Testis (tissue), 3 donors: ENCODE data around the gene RRM1. TPM values are rescaled to one million over a fixed set of nuclear protein-coding genes. Genes with fewer than 3 reads are reported as not detected.
"Not testable (repeated sequence)": the region's sequence is repeated elsewhere in the genome, so short reads cannot be mapped to it uniquely, and the experiment has no call there.

Source experiments
- DNase-seq: peaks from one replicate; pipeline ENCODE4 v3.0.0-alpha.2; 2019
- H3K27ac ChIP-seq, 2 donors: fragments of 200-600 bp; sonication (generic); one replicate each; pipeline ENCODE4 v1.5.1; 2019
- H3K27me3 ChIP-seq: fragments of 200-600 bp; sonication (generic); one replicate; pipeline ENCODE4 v1.5.1; 2019
- H3K36me3 ChIP-seq: fragments of 200-600 bp; sonication (generic); one replicate; pipeline ENCODE4 v1.5.1; 2017; ENCODE audit warnings: low read depth; ENCODE audit errors: missing control alignments
- H3K4me1 ChIP-seq: fragments of 200-600 bp; sonication (generic); one replicate; pipeline ENCODE4 v1.5.1; 2019
- H3K4me3 ChIP-seq, 2 donors: fragments of 200-600 bp; sonication (generic); one replicate each; pipeline ENCODE4 v1.5.1; 2017 to 2019
- H3K9me3 ChIP-seq: fragments of 200-600 bp; sonication (generic); one replicate; pipeline ENCODE4 v1.5.1; 2017
- POLR2A ChIP-seq: fragments of 450-650 bp; IDR thresholded peaks from one replicate; pipeline ENCODE4 v1.6.1; 2017; ENCODE audit warnings: antibody characterized with exemption, mild to moderate bottlenecking, moderate library complexity
- WGBS, 2 donors: methylation state at CpG; one replicate each; pipeline ENCODE4 v1.1.5; 2018; 5-methylcytosine and 5-hydroxymethylcytosine counted together
- intact Hi-C: fragments of 100-400 bp; cut with DNase I; formaldehyde crosslinking; loops from one replicate; pipeline ENCODE4 v1.15.1; 2023; ENCODE audit warnings: low total_unique reads
- polyA plus RNA-seq: library from polyadenylated mRNA; stranded (reverse); fragments of 350-450 nt; fragmentation: Illumina TruSeq; extraction: RNeasy Lipid Tissue Mini Kit (QIAGEN cat#74804); gene quantifications from one replicate; pipeline ENCODE4 v1.2.3, GENCODE V29; 2014; ENCODE audit warnings: low read depth, low replicate concordance; ENCODE audit not compliant: insufficient read depth
- total RNA-seq, 2 donors: library from RNA; depleted of rRNA; stranded (reverse); fragments of >200 nt; gene quantifications; one replicate each; pipeline ENCODE4 v1.2.3, GENCODE V29; 2016
- TF ChIP-seq, protein P1 (sequence below), 3 experiments: fragments of 450-650 bp in 2 of 3; fragments of 200-600 bp in 1 of 3; sonication (generic) in 1 of 3; IDR thresholded peaks; one replicate each; pipeline ENCODE4 v1.5.1; 2016 to 2019; ENCODE audit warnings: antibody characterized with exemption in 3 of 3, mild to moderate bottlenecking in 2 of 3, moderate library complexity in 1 of 3

Gene RRM1
- total and polyA plus RNA-seq, 3 donors from 2014 or later = 31.4 to 48.3 (median 45.9) TPM

DNA sequence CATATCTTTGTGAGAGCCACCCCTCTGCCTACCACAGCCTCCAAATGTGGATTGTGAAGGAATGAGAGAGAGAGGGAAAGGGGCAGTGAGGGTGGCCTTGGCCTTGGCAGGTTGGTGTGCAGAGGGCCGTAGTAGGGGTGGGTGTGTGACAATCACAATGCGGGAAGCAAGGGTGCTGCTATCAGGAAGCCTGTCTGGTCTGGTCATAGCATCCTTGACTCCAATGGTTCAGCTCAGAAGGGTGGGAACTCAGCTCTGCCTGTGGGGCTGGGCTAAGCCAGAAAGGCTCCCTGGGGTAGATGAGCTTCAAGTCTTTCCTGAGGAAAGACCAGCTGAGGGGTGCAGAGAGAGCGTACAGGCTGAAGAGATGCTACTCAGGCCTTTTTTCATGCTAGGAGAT is 72.7 kb downstream of the RRM1 start:
- TF ChIP-seq POLR2A = no peak
- TF ChIP-seq, protein P1, sequence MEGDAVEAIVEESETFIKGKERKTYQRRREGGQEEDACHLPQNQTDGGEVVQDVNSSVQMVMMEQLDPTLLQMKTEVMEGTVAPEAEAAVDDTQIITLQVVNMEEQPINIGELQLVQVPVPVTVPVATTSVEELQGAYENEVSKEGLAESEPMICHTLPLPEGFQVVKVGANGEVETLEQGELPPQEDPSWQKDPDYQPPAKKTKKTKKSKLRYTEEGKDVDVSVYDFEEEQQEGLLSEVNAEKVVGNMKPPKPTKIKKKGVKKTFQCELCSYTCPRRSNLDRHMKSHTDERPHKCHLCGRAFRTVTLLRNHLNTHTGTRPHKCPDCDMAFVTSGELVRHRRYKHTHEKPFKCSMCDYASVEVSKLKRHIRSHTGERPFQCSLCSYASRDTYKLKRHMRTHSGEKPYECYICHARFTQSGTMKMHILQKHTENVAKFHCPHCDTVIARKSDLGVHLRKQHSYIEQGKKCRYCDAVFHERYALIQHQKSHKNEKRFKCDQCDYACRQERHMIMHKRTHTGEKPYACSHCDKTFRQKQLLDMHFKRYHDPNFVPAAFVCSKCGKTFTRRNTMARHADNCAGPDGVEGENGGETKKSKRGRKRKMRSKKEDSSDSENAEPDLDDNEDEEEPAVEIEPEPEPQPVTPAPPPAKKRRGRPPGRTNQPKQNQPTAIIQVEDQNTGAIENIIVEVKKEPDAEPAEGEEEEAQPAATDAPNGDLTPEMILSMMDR (IDR thresholded peaks at IDR 0.05) = no peak
- DNase-seq = no peak
- no peak overlapping the region for H3K4me3 ChIP-seq
- WGBS, 2 donors = 74 to 93% methylated on average over 3 of the region's 3 CpGs
- intact Hi-C loops = no loop called here
- H3K4me1 ChIP-seq = no peaks in the 10 kb centered on the region
- H3K27ac ChIP-seq = no peak overlapping the region
- no peaks in the 10 kb centered on the region for H3K36me3 ChIP-seq
- H3K9me3 ChIP-seq = no peaks in the 10 kb centered on the region
- H3K27me3 ChIP-seq = no peaks in the 10 kb centered on the region

DNA sequence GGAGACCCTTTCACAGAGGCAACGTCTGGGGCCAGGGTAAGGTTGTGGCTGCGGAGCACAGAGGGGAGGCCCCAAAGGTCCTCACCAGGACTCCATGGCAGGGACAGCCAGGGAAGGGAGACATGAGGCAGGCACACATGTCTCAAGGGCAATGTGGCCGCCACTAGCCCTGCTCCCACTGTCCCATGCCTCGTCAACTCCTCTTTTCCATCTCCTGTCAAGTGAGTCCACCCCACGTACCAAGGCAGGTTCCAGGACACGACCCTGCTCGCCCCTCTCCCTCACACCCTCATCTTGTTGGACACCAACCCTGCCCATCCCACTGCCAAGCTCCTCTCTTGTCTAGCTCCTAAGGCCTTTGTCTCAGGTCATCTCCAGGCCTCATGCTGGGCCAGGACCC is 73.2 kb downstream of the RRM1 start:
- Histone ChIP-seq H3K27ac (no peak overlapping the region), H3K4me3 (no peak overlapping the region), H3K27me3 (no peaks in the 10 kb centered on the region), H3K9me3 (no peaks in the 10 kb centered on the region), H3K4me1 (no peaks in the 10 kb centered on the region), H3K36me3 (no peaks in the 10 kb centered on the region)
- 80 to 86% methylated on average over 6 to 7 of the region's 7 CpGs for WGBS, 2 donors
- TF ChIP-seq POLR2A = no peak
- TF ChIP-seq, protein P1 (IDR thresholded peaks at IDR 0.05) = no peak
- DNase-seq = no peak
- intact Hi-C loops = no loop called here

DNA sequence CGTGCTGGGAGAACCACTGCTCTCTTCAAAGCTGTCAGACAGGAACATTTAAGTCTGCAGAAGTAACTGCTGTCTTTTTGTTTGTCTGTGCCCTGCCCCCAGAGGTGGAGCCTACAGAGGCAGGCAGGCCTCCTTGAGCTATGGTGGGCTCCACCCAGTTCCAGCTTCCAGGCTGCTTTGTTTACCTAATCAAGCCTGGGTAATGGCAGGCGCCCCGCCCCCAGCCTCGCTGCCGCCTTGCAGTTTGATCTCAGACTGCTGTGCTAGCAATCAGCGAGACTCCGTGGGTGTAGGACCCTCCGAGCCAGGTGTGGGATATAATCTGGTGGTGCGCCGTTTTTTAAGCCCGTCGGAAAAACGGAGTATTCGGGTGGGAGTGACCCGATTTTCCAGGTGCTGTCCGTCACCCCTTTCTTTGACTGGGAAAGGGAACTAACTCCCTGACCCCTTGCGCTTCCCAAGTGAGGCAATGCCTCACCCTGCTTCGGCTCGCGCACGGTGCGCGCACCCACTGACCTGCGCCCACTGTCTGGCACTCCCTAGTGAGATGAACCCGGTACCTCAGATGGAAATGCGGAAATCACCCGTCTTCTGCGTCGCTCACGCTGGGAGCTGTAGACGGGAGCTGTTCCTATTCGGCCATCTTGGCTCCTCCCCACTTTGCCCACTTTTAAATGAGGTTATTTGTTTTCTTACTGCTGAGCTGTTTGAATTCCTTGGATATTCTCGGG is 81.2 kb downstream of the RRM1 start:
- intact Hi-C loops = not testable (repeated sequence)

DNA sequence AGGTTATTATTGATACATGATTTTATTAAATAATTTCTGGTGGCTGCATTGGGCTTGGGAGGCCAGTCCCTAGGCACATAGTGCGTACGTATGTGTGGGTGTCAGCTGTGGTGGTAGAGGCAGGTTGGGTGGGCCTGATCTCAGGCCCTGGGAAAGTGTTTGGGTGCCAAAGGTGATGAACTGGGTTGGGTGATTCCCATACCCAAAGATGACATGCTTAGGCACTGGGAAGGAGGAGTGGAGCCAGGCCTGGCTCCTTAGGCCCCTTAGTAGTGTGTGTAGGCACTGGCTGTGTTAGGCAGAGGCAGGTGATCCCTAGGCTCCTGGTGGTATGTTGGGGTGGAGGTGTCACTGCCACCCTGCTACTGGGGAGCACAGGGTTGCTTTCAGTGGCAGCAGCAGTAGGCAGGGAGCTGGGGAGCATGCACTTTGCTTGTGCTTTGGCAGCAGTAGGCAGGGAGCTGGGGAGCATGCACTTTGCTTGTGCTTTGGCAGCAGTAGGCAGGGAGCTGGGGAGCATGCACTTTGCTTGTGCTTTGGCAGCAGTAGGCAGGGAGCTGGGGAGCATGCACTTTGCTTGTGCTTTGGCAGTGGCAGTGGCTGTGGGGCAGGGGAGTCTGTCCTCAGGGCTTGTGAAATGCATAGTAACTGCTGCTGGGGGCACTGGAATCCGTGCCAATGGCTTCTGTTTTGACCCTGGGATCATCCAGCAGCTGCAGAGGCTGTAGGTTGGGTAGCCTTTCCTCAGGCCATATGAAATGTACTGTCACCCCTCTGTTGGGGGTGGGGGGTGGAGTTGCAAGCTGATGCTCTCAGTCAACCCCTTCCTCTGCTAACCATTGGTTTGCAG is 84.4 kb downstream of the RRM1 start:
- H3K27ac ChIP-seq = no peak overlapping the region
- WGBS, 2 donors = 65 to 96% methylated on average over 2 to 3 of the region's 3 CpGs
- H3K4me1 ChIP-seq = no peaks in the 10 kb centered on the region
- no peaks in the 10 kb centered on the region for H3K9me3 ChIP-seq
- TF ChIP-seq POLR2A = no peak
- TF ChIP-seq, protein P1 (IDR thresholded peaks at IDR 0.05) = no peak
- H3K36me3 ChIP-seq = no peaks in the 10 kb centered on the region
- DNase-seq = no peak
- H3K4me3 ChIP-seq = no peak overlapping the region
- intact Hi-C loops = no loop called here
- H3K27me3 ChIP-seq = no peaks in the 10 kb centered on the region

More for the DNA sequence above, 81.2 kb downstream of the RRM1 start:
- not testable (repeated sequence) for H3K9me3 ChIP-seq, H3K4me1 ChIP-seq, H3K27ac ChIP-seq, H3K36me3 ChIP-seq, DNase-seq, H3K4me3 ChIP-seq, H3K27me3 ChIP-seq
- WGBS, 2 donors = 72% methylated on average over 10 to 32 of the region's 33 CpGs

DNA sequence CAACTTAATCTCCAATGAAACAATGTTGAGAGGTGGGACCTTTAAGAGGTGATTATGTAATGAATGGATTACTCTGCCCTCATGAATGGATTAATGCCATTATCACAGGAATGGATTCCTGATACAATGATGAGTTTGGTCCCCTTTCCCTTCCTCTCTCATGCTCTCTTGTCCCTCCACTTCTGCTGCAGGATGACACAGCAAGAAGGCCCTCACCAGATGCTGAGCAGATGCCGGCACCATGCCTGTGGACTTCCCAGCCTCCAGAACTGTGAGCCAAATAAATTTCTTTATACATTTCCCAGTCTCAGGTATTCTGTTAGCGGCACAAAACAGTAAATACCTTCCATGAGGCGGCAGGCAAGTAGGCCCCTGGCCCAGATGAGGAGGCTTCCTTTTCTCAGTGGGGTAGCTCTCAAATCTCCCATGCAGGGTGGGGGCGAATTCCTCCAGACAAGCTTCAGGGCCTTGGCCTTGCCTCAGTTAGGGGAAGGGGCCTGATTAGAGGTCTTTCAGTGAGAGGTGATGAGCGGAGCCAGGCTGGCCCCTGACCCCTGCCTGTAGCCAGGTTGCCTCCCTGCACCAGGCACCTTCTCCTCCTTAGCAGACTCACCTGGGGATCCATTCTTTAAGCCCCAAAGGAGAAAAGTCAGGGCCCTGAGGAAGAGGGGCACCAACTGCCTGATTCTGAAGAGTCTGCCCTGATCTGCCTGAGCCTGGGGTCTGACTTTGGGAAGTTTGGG is 86.0 kb downstream of the RRM1 start:
- no peaks in the 10 kb centered on the region for H3K9me3 ChIP-seq
- intact Hi-C loops = no loop called here
- no peak for TF ChIP-seq POLR2A
- TF ChIP-seq, protein P1 (IDR thresholded peaks at IDR 0.05) = no peak
- H3K4me3 ChIP-seq = no peak overlapping the region
- no peak for DNase-seq
- H3K27ac ChIP-seq = no peak overlapping the region
- H3K36me3 ChIP-seq = no peaks in the 10 kb centered on the region
- no peaks in the 10 kb centered on the region for H3K4me1 ChIP-seq
- no peaks in the 10 kb centered on the region for H3K27me3 ChIP-seq
- 94 to 95% methylated on average over 5 of the region's 5 CpGs for WGBS, 2 donors
